Measurements from ENCODE around the gene NINL. TPM values are rescaled to one million over a fixed set of nuclear protein-coding genes. Genes with fewer than 3 reads are reported as not detected.
A peak's percentile ranks its signal among the peaks of the same experiment; 100 is the strongest.

The NINL gene
- total and polyA plus RNA-seq, 2 of the 8 experiments (the other 6 are each of a cell fraction or from before 2014, with no cell fraction given), result 15.3 to 30.0 TPM

GRCh38 chr20:25499855-25500434 lies 85.4 kb downstream of the NINL start:
- no peaks in the 10 kb centered on the region for H3K79me2 ChIP-seq (ENCODE audit: control insufficient read depth in 1 of 2, insufficient read depth in 2 of 2, low read length in 2 of 2)
- no peak overlapping the region for H3K18ac ChIP-seq (ENCODE audit: extremely low read depth, low read length)
- peaks cover 2 to 7% (median 6%) of the 10 kb centered on the region in 4 experiments; a peak in 5 of 8 replicates for H3K36me3 ChIP-seq (ENCODE audit: control insufficient read depth in 2 of 4, insufficient read depth in 4 of 4, low read length in 3 of 4)
- H3K9me3 ChIP-seq (ENCODE audit: insufficient read depth in 2 of 2, low read depth in 1 of 2, low read length in 1 of 2), result no peaks in the 10 kb centered on the region
- DNase-seq (ENCODE audit: low read depth in 1 of 2, low spot score in 2 of 2) (no peak), FAIRE-seq (no peak)
- POLR2A ChIA-PET (ENCODE audit: partially characterized antibody), result no interaction called here
- H3K27ac ChIP-seq (ENCODE audit: low read depth, low read length), result no peak overlapping the region
- no peak overlapping the region for H2AK5ac ChIP-seq (ENCODE audit: low read depth, low read length)
- no peaks in the 10 kb centered on the region; the same call in 1 of the 2 replicates for H3K79me1 ChIP-seq (ENCODE audit: low read depth, low read length)
- no peaks in the 10 kb centered on the region; a peak in 1 of 7 replicates for H3K4me1 ChIP-seq (replicated peaks in 1 of 4; ENCODE audit: control insufficient read depth in 3 of 4, insufficient read depth in 4 of 4, low read length in 3 of 4)
- no peak overlapping the region for H2BK20ac ChIP-seq (ENCODE audit: low read length)
- no peaks in the 10 kb centered on the region for H3K27me3 ChIP-seq (replicated peaks in 1 of 4; ENCODE audit: control insufficient read depth in 3 of 4, extremely low read depth in 1 of 4, insufficient read depth in 3 of 4, low read length in 3 of 4)
- H4K8ac ChIP-seq (ENCODE audit: extremely low read depth, insufficient read depth, low read length), result peak overlapping the region; percentile 36; the same call in 1 of the 2 replicates
- H3K9ac ChIP-seq (replicated peaks in 1 of 4; ENCODE audit: extremely low read depth in 1 of 4, low read depth in 3 of 4, low read length in 3 of 4), result no peak overlapping the region
- H2BK15ac ChIP-seq (ENCODE audit: low read length), result no peak overlapping the region
- no peak overlapping the region for H3K4me3 ChIP-seq (ENCODE audit: extremely low read depth in 1 of 4, insufficient read depth in 2 of 4, low read depth in 3 of 4, low read length in 4 of 4)
- H2BK120ac ChIP-seq (replicated peaks; ENCODE audit: low read depth, low read length), result no peak overlapping the region
- no peak overlapping the region for H4K91ac ChIP-seq (replicated peaks; ENCODE audit: insufficient read length, low read length)
- no peak overlapping the region for H3K4me2 ChIP-seq (ENCODE audit: insufficient read depth in 1 of 2, low read depth in 2 of 2, low read length in 2 of 2)
- 90% methylated on average over 8 of the region's 8 CpGs; no CpG with 5 or more reads in 1 of the 2 experiments for WGBS, 2 experiments (ENCODE audit: extremely low coverage in 1 of 2, insufficient coverage in 1 of 2, insufficient read length in 1 of 2, insufficient replicate concordance in 2 of 2, low coverage in 1 of 2, low lambda C conversion rate in 2 of 2, missing lambda C conversion rate in 1 of 2)
- H3K56ac ChIP-seq (replicated peaks; ENCODE audit: insufficient read length, low read depth, low read length), result no peak overlapping the region
- no peak overlapping the region for H3K14ac ChIP-seq (ENCODE audit: insufficient read length)
- peak in 1 of 2 experiments; percentile 12; a peak in 1 of 4 replicates for TF ChIP-seq RAD21 (IDR thresholded peaks at IDR 0.05 in 1 of 2, conservative IDR thresholded peaks at IDR 0.05 in 1 of 2; ENCODE audit: low read depth in 2 of 2, low read length in 2 of 2)
- TF ChIP-seq TAF7 (optimal IDR thresholded peaks at IDR 0.05; ENCODE audit: borderline replicate concordance, low read depth, low read length), result no peak
- H4K5ac ChIP-seq (ENCODE audit: insufficient read length, low read depth, low read length), result no peak overlapping the region
- no peak overlapping the region for H2BK5ac ChIP-seq (ENCODE audit: low read depth, low read length)
- CTCF ChIA-PET (ENCODE audit: partially characterized antibody), result interaction anchor here (0.9 to 2.6 kb wide), 7 partner anchors 9 to 190 kb away, joined by 3 to 8 read pairs (median 4); no protein-coding TSS in a partner anchor
- peak overlapping the region; percentile 39 for H3K4ac ChIP-seq (replicated peaks; ENCODE audit: insufficient read length, low read depth, low read length)
- H3K23me2 ChIP-seq (ENCODE audit: low read depth, low read length), result no peaks in the 10 kb centered on the region
- H2AFZ ChIP-seq (ENCODE audit: low read length), result no peak overlapping the region
- H2BK12ac ChIP-seq (ENCODE audit: low read depth, low read length), result no peak overlapping the region
- no peaks in the 10 kb centered on the region for H4K20me1 ChIP-seq (replicated peaks in 1 of 2; ENCODE audit: control insufficient read depth in 1 of 2, insufficient read depth in 2 of 2, low read length in 2 of 2)
- no peak overlapping the region for H3K23ac ChIP-seq (ENCODE audit: insufficient read length)
